ENCODE data around the gene MAN2B2. TPM values are rescaled to one million over a fixed set of nuclear protein-coding genes. Genes with fewer than 3 reads are reported as not detected.

MAN2B2 gene
- total RNA-seq, 1 donor from 2014 or later: 27.5 TPM

DNA sequence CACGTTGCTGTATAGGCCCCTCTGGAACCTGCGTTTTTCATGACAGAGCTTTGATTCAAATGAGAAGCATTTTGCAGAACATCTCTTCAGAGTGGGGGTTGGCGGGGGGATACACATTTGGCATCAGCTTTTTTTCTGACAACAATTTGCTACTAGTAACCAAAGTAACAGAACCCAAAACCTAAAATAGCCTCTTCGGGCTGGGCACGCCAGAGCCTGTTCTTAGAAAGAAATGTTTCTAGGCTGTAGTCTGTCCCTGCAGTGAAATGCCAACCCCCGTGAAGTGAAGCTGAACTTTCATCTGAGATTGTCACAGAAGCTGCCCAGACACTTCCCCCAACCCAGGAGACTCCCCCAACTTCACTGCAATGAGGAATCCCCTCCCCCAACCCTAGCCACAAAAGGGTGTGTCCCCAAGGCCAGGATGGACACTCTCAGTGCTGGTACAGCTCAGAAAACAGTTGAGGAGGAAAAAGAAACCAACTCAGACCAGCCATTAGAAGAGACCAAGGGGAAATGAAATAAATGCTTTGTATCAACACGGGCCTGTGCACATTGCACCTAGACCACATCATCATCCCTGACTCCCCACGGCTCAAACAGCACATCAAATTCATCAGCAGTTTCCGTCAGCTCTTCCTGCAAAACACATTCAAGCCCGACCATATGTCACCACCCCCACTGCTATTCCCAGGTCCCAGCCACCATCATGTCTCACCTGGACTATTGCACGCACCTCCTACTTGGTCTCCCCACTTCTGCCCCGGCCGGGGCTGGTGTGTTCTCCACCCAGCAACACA, 8.4 kb upstream of the MAN2B2 start:
- intact Hi-C loops (cut with micrococcal nuclease): no loop called here

DNA sequence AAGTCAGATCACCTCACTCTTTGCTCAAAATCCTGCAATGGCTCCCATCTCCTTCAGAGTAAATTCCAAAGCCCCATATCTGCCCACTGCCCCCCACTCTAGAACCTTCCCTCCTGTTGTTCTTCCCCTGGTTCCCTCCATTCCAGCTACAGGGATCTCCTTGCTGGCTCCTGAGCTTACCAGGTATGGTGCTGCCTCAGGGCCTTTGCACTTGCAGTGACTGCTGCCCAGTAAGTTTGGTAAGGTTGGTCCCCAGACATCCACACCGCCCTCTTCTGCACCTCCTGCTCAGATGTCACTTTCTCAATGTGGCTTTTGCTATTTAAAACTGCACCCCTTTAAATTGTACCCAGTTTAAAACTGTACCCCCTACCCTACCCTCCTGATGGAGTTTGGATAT, 7.8 kb upstream of the MAN2B2 start:
- intact Hi-C loops (cut with micrococcal nuclease): no loop called here

DNA sequence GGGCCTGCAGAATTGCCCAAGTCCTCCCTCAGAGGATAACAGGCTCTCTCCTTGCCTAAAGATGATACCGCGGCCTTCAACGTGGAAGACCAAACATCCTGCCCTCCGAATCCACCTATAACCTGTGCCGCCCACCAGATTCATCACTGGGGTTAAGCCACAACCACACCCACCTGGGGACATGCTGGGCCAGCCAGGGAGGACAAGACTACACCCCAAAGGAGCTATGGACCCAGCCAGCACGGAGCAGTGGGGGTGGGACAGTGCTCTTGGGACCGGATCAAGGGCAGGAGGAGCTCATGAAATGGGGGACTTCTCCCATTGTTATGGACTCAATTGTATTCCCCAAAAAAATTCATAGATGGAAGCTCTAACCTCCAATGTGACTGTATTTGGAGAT, 6.8 kb upstream of the MAN2B2 start:
- intact Hi-C loops (cut with micrococcal nuclease): no loop called here

DNA sequence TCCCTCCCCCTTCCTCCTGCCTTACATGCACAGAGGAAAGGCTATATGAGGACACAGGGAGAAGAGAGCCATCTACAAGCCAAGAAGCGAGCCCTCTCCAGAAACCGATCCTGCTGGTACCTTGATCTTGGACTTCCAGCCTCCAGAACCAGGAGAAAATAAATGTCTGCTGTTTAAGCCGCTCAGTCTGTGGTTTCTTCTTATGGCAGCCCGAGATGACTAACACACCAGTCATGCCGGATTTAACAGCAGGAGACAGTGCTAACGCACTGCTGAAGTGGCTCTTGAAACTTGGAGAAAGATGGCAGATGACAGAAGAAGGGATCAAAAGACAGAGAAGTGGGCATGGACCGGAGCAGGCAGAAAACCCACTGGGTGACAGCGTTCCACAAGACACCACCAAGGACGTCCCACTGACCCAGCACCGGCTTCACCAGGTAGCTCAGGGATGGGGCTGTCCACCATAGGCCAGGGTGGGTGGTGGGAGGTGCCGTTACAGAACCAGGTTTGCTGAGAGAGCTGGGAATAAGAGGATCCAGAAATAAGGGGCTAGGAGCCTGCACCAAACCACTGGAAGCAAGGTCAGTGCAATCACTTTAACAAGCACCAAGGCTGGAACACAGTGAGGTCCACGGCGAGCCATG, 6.2 kb upstream of the MAN2B2 start:
- intact Hi-C loops (cut with micrococcal nuclease): no loop called here

DNA sequence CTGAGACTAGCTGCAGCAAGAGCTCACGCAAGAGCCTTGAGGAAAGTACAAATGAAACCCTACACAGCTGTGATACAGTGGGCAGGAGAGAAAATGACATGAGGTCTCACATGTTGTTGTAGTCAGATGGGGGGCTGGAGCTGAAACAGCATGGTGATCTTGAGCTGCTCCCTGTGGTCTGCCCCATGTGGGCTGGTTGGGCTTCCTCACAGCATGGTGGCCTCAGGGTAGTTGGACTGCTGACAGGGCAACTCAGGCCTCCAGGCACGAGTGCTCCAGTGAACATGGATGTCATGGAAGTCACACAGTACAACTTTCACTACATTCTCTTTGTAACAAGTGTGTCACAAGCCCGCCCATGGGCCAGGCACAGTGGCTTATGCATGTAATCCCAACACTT, 3.4 kb upstream of the MAN2B2 start:
- intact Hi-C loops (cut with micrococcal nuclease): loop anchor here (10.0 kb wide), 1 partner anchor 303 kb away; no protein-coding TSS in a partner anchor

DNA sequence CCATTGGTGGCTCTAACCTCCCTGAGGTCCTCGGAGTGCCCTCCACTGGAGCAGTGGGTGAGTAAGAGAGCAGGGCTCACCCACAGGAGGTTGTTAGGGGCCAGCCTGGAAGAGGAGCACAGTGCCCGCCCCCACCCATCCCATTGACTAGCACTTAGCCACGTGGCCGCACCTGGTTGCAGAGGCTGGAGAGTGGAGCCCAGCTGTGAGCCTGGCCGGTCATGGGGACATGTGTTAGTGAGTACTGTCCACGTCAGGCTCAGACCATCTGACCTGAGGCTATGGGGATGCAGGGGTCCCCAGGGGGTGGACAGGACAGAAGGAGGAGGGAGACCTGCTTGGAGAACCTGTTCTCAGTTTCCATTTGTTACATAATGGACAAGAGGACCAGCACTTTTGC, 1.4 kb upstream of the MAN2B2 start:
- intact Hi-C loops (cut with micrococcal nuclease): loop anchor here (10.0 kb wide), 1 partner anchor 301 kb away; no protein-coding TSS in a partner anchor

DNA sequence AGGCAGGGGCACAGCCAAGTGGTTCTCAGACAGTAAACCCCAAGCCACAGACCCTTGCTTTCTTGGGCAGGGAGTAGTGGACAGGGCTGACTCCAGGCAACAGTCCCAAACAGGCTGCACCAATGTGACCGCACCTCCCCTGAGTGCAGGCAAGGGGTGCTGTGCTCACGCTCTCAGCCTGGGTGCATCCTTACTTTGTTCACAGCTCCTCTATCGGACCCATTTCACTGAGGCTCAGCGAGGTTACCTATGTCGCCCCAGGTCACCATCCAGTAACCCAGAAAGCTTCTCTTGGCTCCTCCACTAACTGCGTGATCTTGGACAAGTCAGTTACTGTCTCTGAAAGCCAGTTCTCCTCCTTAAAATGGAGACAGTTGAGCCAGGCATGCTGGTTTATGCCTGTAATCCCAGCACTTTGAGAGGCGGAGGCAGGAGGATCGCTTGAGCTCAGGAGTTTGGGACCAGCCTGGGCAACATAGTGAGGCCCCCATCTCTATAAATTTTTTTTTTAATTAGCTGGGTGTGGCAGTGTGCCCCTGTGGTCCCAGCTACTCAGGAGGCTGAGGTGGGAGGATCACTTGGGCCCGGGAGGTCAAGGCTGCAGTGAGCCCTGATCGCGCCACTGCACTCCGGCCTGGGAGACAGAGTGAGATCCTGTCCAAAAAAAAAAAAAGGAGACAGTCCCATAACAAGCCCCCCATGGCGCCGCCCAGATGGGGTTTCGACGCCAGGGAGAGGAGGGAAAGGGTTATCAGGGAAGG, 823 bp upstream of the MAN2B2 start:
- intact Hi-C loops (cut with micrococcal nuclease): loop anchor here (2.0 to 10.0 kb wide), 2 partner anchors 143 to 301 kb away; partner anchors contain the start of gene BLOC1S4

DNA sequence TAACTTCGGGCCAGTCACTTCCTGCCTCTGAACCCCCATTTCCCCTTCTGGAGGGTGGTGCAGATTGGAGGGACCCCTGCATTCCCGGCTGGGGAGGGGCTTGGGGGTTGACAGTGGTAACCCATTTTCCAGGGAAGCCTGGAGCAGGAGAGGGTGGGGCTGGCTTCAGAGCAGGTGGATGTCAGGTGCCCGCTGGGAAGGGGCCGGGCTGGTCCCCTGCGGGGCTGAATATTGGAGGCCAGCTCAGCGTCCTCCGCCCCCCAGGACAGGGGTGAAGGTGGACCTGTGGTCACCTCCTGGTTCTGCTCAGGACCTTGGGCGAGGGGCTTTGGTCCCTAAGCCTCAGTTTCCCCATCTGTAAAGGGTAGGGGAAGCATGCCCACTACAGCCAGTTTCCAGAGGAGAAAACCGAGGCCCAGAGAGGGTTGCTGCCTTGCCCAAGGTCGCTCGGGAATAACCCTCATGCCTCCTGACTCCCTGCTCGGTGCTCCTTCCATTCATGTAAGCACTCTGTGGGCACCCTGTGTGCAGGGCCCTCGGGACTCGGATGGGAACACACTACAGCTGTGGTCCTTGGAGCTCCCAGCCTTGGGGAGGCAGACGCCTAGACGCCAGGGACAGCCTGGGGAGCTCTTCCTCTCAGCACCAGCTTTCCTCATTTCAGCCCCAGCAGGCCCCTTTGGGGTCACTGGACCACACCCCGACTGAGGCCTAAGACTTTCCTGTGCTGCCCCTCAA, 683 bp downstream of the MAN2B2 start:
- intact Hi-C loops (cut with micrococcal nuclease): loop anchor here (1.0 to 10.0 kb wide), 6 partner anchors 65 to 528 kb away; partner anchors contain the start of genes BLOC1S4, KIAA0232, MRFAP1 and TADA2B

DNA sequence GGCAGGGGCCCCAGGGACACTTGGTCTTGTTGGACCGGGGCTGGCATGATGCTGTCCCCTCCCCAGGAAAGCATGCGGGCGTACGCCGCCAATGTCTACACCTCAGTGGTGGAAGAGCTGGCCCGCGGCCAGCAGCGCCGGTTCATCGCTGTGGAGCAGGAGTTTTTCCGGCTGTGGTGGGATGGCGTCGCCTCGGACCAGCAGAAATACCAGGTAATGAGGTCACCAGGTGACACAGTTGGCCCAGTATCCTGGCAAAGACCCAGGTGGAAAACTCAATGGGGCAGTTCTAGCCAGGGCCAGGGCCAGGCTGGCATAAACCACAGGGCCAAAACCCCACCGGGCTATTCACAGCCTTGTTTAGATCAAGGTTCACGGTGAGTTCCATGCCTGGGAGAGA, 1.5 kb downstream of the MAN2B2 start:
- intact Hi-C loops (cut with micrococcal nuclease): loop anchor here (10.0 kb wide), 1 partner anchor 298 kb away; no protein-coding TSS in a partner anchor

DNA sequence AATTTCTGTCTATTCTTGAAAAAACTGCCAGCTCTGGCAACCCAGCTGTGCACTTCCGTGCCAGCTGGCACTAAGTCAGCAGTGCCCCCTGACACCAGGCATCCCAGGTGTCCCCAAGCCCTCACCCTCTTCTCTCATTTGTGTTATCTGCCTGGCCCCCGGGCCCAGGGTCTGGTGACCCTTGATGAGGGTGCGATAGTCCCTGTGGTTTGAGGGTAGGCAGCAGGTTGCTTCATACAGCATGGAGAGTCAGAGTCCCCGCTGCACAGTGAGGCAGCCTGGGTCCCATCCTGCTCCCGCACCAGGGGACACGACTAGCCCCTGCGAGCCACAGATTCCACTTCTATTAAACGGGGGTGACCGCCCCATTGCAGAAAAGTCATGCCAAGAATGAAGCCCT, 1.9 kb downstream of the MAN2B2 start:
- intact Hi-C loops (cut with micrococcal nuclease): loop anchor here (10.0 kb wide), 1 partner anchor 298 kb away; no protein-coding TSS in a partner anchor

DNA sequence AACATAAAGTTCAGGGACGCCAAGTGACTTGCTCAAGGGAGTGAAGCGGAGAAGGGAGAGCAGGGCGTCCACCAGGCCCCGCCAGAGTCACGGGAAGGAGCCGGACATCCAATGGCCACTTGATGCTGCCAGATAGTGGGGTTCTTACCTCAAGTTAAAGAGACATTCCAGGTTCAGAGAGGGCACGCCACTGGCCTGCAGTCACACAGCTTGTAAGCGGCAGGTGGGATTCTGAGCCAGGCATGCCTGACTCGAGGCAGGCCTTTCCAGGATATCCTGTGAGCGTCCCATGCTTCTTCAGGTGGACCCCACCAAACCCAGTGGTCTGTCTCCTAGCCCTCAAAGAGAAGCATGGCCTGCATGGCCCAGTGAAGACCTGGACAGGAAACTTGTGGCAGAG, 2.4 kb downstream of the MAN2B2 start:
- intact Hi-C loops (cut with micrococcal nuclease): loop anchor here (10.0 kb wide), 1 partner anchor 297 kb away; no protein-coding TSS in a partner anchor

DNA sequence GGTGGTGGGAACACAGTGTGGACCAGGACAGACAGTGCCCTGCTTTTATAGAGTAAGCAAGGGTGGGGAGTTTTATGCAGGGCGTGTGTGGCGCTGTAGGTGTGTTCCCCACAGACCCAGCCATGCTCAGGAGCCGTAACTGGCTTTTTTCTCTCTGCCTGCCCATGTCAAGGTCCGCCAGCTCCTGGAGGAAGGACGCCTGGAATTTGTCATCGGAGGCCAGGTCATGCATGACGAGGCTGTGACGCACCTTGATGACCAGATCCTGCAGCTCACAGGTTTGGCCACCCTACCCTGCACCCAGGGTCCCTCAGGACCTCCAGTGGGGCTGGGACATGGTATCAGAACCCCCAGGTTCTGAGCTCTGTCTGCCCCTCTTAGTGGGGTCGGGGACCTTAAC, 3.2 kb downstream of the MAN2B2 start:
- intact Hi-C loops (cut with micrococcal nuclease): loop anchor here (10.0 kb wide), 1 partner anchor 297 kb away; no protein-coding TSS in a partner anchor

DNA sequence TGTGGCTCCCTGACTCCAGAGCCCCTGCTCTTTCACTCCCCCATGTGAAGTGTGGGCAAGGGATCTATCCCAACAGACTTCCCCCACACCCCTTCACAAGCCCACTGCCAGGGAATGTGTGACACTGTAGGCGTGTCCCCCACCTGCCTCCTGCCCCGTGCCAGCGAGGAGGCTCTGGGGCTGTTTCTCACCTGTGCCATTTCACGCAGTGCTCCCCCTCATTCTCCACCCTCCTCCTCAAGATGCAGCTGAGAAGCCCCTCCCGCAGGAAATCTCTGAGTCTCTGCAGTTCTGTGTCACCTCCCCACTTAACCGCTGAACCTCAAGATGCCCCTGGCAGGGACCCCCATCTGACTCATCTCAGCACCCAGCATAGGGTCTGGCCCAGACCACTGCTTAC, 5.4 kb downstream of the MAN2B2 start:
- intact Hi-C loops (cut with micrococcal nuclease): no loop called here

DNA sequence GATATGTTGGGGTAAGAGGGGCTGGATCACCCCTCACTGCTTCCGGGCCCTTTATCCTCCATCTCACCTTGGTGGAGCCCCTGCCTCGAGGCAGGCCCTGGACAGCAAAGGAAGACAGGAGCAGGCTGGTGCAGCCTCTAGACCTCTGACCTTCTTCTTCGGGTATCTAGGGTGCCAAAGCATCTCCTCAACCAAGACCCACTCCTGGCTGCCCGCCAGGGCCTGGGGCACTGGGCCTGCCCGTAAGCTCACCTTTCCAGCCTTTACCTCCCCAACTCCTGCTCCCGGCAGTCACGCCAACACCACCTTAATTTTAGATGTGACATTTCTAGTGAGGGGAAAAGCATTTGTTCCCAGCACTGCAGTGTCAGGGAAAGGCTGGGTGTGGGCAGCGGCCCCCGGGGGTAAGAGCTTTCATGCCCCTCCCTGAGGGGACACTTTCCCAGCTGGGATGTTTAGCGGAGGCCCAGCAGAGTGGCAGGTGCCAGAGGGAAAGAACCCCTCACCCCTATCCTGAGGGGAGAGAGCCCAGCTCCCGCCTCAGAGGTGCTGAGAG, 6.7 kb downstream of the MAN2B2 start:
- intact Hi-C loops (cut with micrococcal nuclease): no loop called here

DNA sequence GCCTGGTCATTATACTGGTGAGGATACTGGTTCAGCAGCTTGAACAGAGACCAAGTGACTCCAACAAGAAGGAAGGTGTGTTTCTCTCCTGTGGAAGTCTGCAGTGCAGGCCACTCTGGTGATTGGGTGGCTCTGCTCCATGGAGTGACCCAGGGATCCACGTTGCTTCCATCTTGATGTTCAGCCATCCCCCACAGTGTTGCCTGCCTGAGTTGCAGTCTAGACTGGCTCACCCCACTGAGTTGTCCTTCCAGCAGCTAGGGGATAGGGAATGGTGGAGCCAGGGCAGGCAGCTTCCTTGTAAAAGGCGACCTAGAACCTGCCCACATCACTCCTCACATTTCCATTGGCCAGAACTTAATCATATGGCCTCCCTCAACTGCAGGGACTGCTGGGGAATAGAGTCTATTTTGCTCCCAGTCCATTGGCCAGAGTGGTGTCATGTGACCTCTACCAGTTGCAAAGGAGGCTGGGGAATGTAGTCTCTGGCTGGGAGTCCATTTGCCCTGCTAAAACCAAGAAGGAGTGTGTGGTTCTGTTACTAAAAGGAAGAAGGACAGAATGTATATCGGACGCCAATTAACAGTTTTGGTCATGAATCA, 8.0 kb downstream of the MAN2B2 start:
- intact Hi-C loops (cut with micrococcal nuclease): no loop called here

DNA sequence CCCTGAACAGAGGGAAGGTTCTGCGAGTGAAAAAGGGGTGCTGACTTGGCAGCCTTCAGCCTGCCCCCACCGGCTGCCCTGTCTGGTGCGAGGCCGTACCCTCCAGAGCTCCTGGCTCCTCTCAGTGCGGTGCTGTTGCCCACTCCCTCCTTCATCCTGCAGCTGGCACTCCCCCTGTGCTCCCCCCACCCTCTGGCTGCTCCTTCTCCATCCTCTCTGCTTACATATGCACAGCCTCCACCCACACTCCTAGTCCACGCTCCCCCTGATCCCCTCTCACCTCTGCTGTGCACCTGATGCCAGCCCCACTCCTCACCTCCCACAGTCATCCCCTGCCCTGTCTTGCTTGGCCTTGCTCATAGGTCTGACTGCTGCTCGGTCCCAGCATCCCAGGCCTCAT, 9.9 kb downstream of the MAN2B2 start:
- intact Hi-C loops (cut with micrococcal nuclease): no loop called here

DNA sequence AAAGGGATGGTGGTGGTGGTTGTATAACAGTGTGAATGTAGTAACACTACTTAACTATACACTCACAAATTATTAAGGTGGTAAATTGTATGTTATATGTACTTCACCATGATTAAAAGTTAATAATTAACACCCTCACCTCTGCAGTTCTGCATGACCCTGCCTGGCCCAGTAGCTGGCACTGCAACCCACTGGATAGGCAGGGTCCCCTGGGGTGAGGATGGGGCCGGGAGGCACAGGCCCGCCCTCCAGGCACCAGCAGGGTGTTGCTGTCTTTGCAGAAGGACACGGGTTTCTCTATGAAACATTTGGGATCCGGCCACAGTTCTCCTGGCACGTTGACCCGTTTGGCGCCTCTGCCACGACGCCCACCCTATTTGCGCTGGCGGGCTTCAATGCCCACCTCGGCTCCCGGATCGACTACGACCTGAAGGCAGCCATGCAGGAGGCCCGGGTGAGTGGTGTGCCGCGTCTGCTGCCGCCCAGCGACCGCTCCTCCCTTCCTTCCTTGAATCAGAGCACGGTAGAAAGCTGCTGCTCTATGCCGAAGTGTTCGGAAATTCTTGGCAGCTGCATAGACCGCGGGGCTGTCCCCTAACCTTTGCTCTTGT, 11.8 kb downstream of the MAN2B2 start:
- intact Hi-C loops (cut with micrococcal nuclease): no loop called here

DNA sequence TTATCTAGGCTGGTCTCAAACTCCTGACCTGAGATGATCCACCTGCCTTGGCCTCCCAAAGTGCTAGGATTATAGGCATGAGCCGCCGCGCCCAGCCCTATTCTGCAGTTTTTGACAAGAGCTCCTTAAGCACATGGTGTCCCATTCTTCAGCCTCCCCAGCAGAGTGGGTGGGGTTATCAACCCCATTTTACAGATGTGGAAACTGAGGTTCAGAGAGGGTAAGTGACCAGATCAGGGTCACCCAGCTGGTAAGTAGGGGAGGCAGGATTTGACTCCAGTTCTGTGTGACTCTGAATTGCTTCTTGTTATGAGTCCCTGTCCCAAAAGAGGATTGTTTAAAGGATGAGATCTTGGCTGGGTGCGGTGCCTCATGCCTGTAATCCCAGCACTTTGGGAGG, 14.5 kb downstream of the MAN2B2 start:
- intact Hi-C loops (cut with micrococcal nuclease): no loop called here

DNA sequence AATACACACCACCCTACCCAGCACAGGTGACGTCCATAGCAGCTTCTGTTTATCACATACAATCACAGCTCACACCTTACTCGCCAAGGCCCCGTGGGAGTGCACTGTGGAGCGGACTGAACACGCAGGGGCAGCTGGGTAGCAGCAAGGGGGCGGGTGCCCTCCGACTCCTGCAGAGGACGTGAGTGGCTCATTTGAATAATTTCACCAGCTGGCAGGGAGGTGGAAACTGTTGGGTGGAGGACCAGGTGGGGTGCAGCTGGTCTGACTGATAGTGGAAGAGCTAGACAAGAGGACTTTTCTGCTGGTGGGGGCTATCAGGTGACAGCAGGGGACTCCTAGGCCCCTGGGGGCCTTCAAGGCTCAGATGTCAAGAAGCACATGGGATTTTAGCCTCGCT, 16.3 kb downstream of the MAN2B2 start:
- intact Hi-C loops (cut with micrococcal nuclease): no loop called here

DNA sequence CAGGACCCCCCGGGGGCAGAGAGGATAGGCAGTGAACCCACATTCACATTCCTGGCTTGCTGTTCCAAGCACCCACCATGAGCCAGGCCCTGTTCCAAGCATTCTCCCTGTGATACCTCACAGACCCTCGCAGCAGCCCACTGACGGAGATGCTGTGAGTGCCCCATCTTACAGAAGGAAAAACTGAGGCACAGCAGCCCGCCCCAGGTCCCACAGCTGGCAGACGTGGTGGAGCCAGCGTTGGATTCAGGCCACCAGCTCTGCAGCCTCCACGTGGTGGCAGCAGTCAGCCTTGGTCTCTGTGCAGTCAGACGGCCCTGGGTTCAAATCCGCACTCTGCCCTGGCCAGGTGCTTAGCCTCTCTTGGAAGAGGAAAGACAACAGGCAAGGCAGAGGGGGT, 16.8 kb downstream of the MAN2B2 start:
- intact Hi-C loops (cut with micrococcal nuclease): no loop called here

All from T-helper 2 cell treated with Interferon-gamma antibody and Interleukin-4, amounts not matched to agents 100 ng/mL and 5 ng/mL, for 36 hours (primary cell).